Measurements from ENCODE around the gene UTS2R. TPM values are rescaled to one million over a fixed set of nuclear protein-coding genes. Genes with fewer than 3 reads are reported as not detected.

Gene UTS2R
- polyA plus RNA-seq, 1 experiment: not detected

GRCh38 chr17:82384051-82384729 is 12.6 kb downstream of the UTS2R start:
- ChIA-PET POLR2A (no interaction called here), CTCF (no interaction called here)
- DNase-seq (ENCODE audit: low read depth, low spot score): no peak
- peaks cover 47% of the 10 kb centered on the region for H3K27me3 ChIP-seq (ENCODE audit: control insufficient read depth, insufficient read depth, low read length)
- TF ChIP-seq, protein P1, sequence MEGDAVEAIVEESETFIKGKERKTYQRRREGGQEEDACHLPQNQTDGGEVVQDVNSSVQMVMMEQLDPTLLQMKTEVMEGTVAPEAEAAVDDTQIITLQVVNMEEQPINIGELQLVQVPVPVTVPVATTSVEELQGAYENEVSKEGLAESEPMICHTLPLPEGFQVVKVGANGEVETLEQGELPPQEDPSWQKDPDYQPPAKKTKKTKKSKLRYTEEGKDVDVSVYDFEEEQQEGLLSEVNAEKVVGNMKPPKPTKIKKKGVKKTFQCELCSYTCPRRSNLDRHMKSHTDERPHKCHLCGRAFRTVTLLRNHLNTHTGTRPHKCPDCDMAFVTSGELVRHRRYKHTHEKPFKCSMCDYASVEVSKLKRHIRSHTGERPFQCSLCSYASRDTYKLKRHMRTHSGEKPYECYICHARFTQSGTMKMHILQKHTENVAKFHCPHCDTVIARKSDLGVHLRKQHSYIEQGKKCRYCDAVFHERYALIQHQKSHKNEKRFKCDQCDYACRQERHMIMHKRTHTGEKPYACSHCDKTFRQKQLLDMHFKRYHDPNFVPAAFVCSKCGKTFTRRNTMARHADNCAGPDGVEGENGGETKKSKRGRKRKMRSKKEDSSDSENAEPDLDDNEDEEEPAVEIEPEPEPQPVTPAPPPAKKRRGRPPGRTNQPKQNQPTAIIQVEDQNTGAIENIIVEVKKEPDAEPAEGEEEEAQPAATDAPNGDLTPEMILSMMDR (IDR thresholded peaks at IDR 0.05; ENCODE audit: low read depth, low read length): no peak
- no peaks in the 10 kb centered on the region; the same call in 1 of the 2 replicates for H3K9me3 ChIP-seq (ENCODE audit: control insufficient read depth, insufficient read depth, low read length)
- H3K4me3 ChIP-seq (ENCODE audit: low read depth, low read length): no peak overlapping the region
- H3K27ac ChIP-seq (ENCODE audit: low read depth, low read length): no peak overlapping the region

- Histone ChIP-seq H3K27ac (ENCODE audit: low read depth, low read length) (no peak overlapping the region), H3K9me3 (ENCODE audit: control insufficient read depth, insufficient read depth, low read length) (no peaks in the 10 kb centered on the region; the same call in 1 of the 2 replicates), H3K27me3 (ENCODE audit: control insufficient read depth, insufficient read depth, low read length) (peaks cover 47% of the 10 kb centered on the region), H3K4me3 (ENCODE audit: low read depth, low read length) (no peak overlapping the region)
- TF ChIP-seq, protein P1 (IDR thresholded peaks at IDR 0.05; ENCODE audit: low read depth, low read length): no peak
- no peak for DNase-seq (ENCODE audit: low read depth, low spot score)
- ChIA-PET POLR2A (no interaction called here), CTCF (no interaction called here)
Measured at GRCh38 chr17:82384730-82385481, 13.3 kb downstream of the UTS2R start.

GRCh38 chr17:82385559-82386254 is 14.1 kb downstream of the UTS2R start:
- DNase-seq (ENCODE audit: low read depth, low spot score): no peak
- Histone ChIP-seq H3K27me3 (ENCODE audit: control insufficient read depth, insufficient read depth, low read length) (peaks cover 43% of the 10 kb centered on the region), H3K27ac (ENCODE audit: low read depth, low read length) (no peak overlapping the region), H3K4me3 (ENCODE audit: low read depth, low read length) (no peak overlapping the region), H3K9me3 (ENCODE audit: control insufficient read depth, insufficient read depth, low read length) (no peaks in the 10 kb centered on the region; the same call in 1 of the 2 replicates)
- POLR2A ChIA-PET: no interaction called here
- TF ChIP-seq, protein P1 (IDR thresholded peaks at IDR 0.05; ENCODE audit: low read depth, low read length): no peak
- CTCF ChIA-PET: no interaction called here

- ChIA-PET CTCF (no interaction called here), POLR2A (no interaction called here)
- TF ChIP-seq, protein P1 (IDR thresholded peaks at IDR 0.05; ENCODE audit: low read depth, low read length): no peak
- no peaks in the 10 kb centered on the region; the same call in 1 of the 2 replicates for H3K9me3 ChIP-seq (ENCODE audit: control insufficient read depth, insufficient read depth, low read length)
- DNase-seq (ENCODE audit: low read depth, low spot score): no peak
- H3K4me3 ChIP-seq (ENCODE audit: low read depth, low read length): no peak overlapping the region
- no peak overlapping the region for H3K27ac ChIP-seq (ENCODE audit: low read depth, low read length)
- H3K27me3 ChIP-seq (ENCODE audit: control insufficient read depth, insufficient read depth, low read length): peaks cover 39% of the 10 kb centered on the region
Measured at GRCh38 chr17:82386255-82386831, 14.8 kb downstream of the UTS2R start.
